HepG2 (cell line): Measurements from ENCODE around the gene ZNF652. TPM values are rescaled to one million over a fixed set of nuclear protein-coding genes. Genes with fewer than 3 reads are reported as not detected.

ENCODE experiments used
- ATAC-seq: fragments of 200-7000 bp; cut with Tn5 transposase; 3 replicates; pipeline ENCODE4 v1.9.1; 2020; ENCODE audit warnings: mild to moderate bottlenecking, moderate library complexity
- BruUV-seq: library from RNA; stranded (reverse); fragments of 400-500 nt; replicated peaks from 2 replicates; lab custom pipeline; 2021; lab: Mats Ljungman, UMichigan
- CTCF ChIA-PET: fragments of 300-600 bp; formaldehyde crosslinking; extraction: SDS; loops from one replicate; lab custom pipeline; 2021; ENCODE audit warnings: low total read pairs, inconsistent platforms, low intra/inter-chr PET ratio; lab: Yijun Ruan, JAX
- POLR2A ChIA-PET: fragments of 350-600 bp; sonication (Branson Sonifier 250); formaldehyde crosslinking; loops from one replicate; lab custom pipeline; 2020; ENCODE audit warnings: antibody characterized with exemption, inconsistent platforms; lab: Yijun Ruan, JAX
- DNase-seq: peaks from one replicate; pipeline ENCODE4 v3.0.0-alpha.2; 2015; ENCODE audit warnings: low spot score
- FAIRE-seq: peaks from 3 replicates; lab custom pipeline; 2011; peaks lifted over from hg19 to GRCh38; lab: Jason Lieb, UNC
- H2AFZ ChIP-seq: one replicate; pipeline ENCODE4 v1.6.1; 2011; ENCODE audit warnings: low read length, inconsistent platforms
- H3K27ac ChIP-seq: fragments of 300-600 bp; 3 replicates; pipeline ENCODE4 v1.8.0; 2011; ENCODE audit warnings: mixed run types, mild to moderate bottlenecking, mixed read lengths, low read length, inconsistent platforms; ENCODE audit not compliant: insufficient read depth; ENCODE audit errors: extremely low read length
- H3K27me3 ChIP-seq, 2 experiments: fragments of 200-600 bp in 1 of 2; 2 replicates in 1 of 2; 3 replicates in 1 of 2; pipeline versions ENCODE4 v1.6.0 to v1.8.0; 2011; ENCODE audit warnings: low read length in 2 of 2, mild to moderate bottlenecking in 2 of 2, moderate library complexity in 2 of 2, inconsistent platforms in 1 of 2; ENCODE audit not compliant: insufficient read depth in 2 of 2, control insufficient read depth in 1 of 2
- H3K36me3 ChIP-seq, 2 experiments: fragments of 200-600 bp in 1 of 2; replicated peaks in 1 of 2; 2 replicates in 1 of 2; 3 replicates in 1 of 2; pipeline versions ENCODE4 v1.5.1 to v1.8.0; 2011; ENCODE audit warnings: low read length in 2 of 2, inconsistent platforms in 1 of 2; ENCODE audit not compliant: insufficient read depth in 2 of 2, control insufficient read depth in 1 of 2
- H3K4me1 ChIP-seq: 2 replicates; pipeline ENCODE4 v1.5.1; 2012; ENCODE audit warnings: low read length, inconsistent platforms; ENCODE audit not compliant: insufficient read depth
- H3K4me2 ChIP-seq: 2 replicates; pipeline ENCODE4 v1.6.0; 2011; ENCODE audit warnings: low read depth, low read length, inconsistent platforms
- H3K4me3 ChIP-seq, 3 experiments: fragments of 200-600 bp in 1 of 3; sonication (generic), shearing (Covaris generic) in 1 of 3; replicated peaks in 1 of 3; 2 replicates each; pipeline ENCODE4 v1.5.1; 2011 to 2016; ENCODE audit warnings: low read length in 3 of 3, inconsistent platforms in 2 of 3, low read depth in 2 of 3, mild to moderate bottlenecking in 2 of 3, control low read depth in 1 of 3, mixed read lengths in 1 of 3; ENCODE audit not compliant: insufficient read depth in 1 of 3
- H3K79me2 ChIP-seq: one replicate; pipeline ENCODE4 v1.6.1; 2011; ENCODE audit warnings: low read length, inconsistent platforms; ENCODE audit not compliant: insufficient read depth
- H3K9ac ChIP-seq: 2 replicates; pipeline ENCODE4 v1.6.0; 2011; ENCODE audit warnings: mild to moderate bottlenecking, low read depth, low read length, inconsistent platforms; ENCODE audit not compliant: insufficient read depth
- H3K9me3 ChIP-seq: 2 replicates; pipeline ENCODE4 v1.5.1; 2012; ENCODE audit warnings: mild to moderate bottlenecking, low read length
- H4K20me1 ChIP-seq: 2 replicates; pipeline ENCODE4 v1.6.0; 2011; ENCODE audit warnings: inconsistent platforms, mild to moderate bottlenecking, low read length, moderate library complexity; ENCODE audit not compliant: insufficient read depth
- RFXAP ChIP-seq: sonication (generic); formaldehyde crosslinking; IDR thresholded peaks from 2 replicates; pipeline ENCODE4 v1.4.0; 2020; ENCODE audit warnings: missing genetic modification reagents, borderline replicate concordance
- ZNF605 ChIP-seq: sonication (generic); formaldehyde crosslinking; IDR thresholded peaks from 2 replicates; pipeline ENCODE4 v1.8.0; 2022; ENCODE audit warnings: mild to moderate bottlenecking, missing genetic modification reagents
- ZNF879 ChIP-seq: sonication (generic); formaldehyde crosslinking; IDR thresholded peaks from 2 replicates; pipeline ENCODE4 v1.8.1; 2023; ENCODE audit warnings: missing genetic modification reagents
- WGBS: methylation state at CpG from one replicate; pipeline ENCODE4 v1.1.6; 2017; ENCODE audit warnings: low lambda C conversion rate; 5-methylcytosine and 5-hydroxymethylcytosine counted together
- in situ Hi-C: cut with HindIII; loops from 2 replicates; pipeline ENCODE4 v1.10.0; 2017; ENCODE audit warnings: low pct_unique_long_range_greater_than_20kb; ENCODE audit not compliant: extremely low pct_ligation_motif_present
- intact Hi-C: fragments of 100-400 bp; cut with micrococcal nuclease; formaldehyde crosslinking; loops from one replicate; pipeline ENCODE4 v1.10.0; 2022; ENCODE audit not compliant: unreplicated experiment
- polyA plus RNA-seq, 8 experiments: library from polyadenylated mRNA; depleted of rRNA in 3 of 8; stranded (reverse) in 7 of 8; unstranded in 1 of 8; fragments of >200 nt; fragmentation: Illumina TruSeq in 4 of 8; extraction: Trizol in 4 of 8; gene quantifications; 2 replicates each; pipeline versions ENCODE4 v1.2.1 to v1.2.3, GENCODE V29; 2011 to 2016; ENCODE audit warnings: low read depth in 4 of 8, missing spikeins in 1 of 8, mixed read lengths in 1 of 8; ENCODE audit not compliant: insufficient read depth in 1 of 8
- total RNA-seq, 5 experiments: library from RNA; depleted of rRNA; stranded (reverse); fragments of >200 nt; fragmentation: Illumina TruSeq; extraction: Trizol; gene quantifications; 2 replicates each; pipeline ENCODE4 v1.2.3, GENCODE V29; 2016; ENCODE audit warnings: low read depth in 1 of 5
- TF ChIP-seq, protein P1 (sequence below): sonication (generic); formaldehyde crosslinking; IDR thresholded peaks from one replicate; pipeline ENCODE4 v1.5.1; 2020; ENCODE audit warnings: mild to moderate bottlenecking, missing genetic modification reagents; ENCODE audit errors: not compliant biosample characterization

The ZNF652 gene
- total and polyA plus RNA-seq, 2 of the 13 experiments (the other 11 are each of a cell fraction or from before 2014, with no cell fraction given): 16.2 to 30.2 TPM

DNA sequence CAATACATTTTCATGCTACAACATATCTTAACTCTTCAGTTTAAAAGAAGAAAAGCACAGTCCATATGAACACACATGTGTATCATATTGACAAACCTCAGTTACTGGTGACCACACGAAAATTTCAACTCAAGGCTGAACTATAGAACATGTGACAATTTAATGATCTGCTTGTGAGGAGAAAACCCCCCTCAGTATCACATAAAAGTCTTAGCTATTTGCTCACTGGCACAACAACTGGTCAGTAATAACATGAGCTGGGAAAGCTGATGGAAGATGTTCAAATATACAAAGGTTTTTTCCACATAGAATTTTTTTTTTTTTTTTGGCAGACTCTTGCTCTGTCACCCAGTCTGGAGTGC, 19.5 kb downstream of the ZNF652 start:
- peaks cover 3% of the 10 kb centered on the region for H4K20me1 ChIP-seq
- ATAC-seq: no peak
- no peak overlapping the region for H3K4me2 ChIP-seq

More for the DNA sequence above, 19.5 kb downstream of the ZNF652 start:
- Histone ChIP-seq H3K9me3 (no peaks in the 10 kb centered on the region), H3K36me3 (no peaks in the 10 kb centered on the region; a peak in 1 of 5 replicates), H3K27ac (no peak overlapping the region), H3K9ac (no peak overlapping the region), H3K79me2 (peaks cover 55% of the 10 kb centered on the region), H3K27me3 (no peaks in the 10 kb centered on the region), H2AFZ (no peak overlapping the region), H3K4me3 (no peak overlapping the region), H3K4me1 (no peaks in the 10 kb centered on the region)
- in situ Hi-C loops (no loop called here), intact Hi-C loops (no loop called here)
- 60% methylated on average over 1 of the region's 1 CpG for WGBS
- FAIRE-seq (no peak), DNase-seq (no peak)
- POLR2A ChIA-PET: interaction anchor here (0.7 to 0.8 kb wide), 2 partner anchors 422 to 1694 kb away, joined by 3 read pairs; no protein-coding TSS in a partner anchor
- CTCF ChIA-PET: no interaction called here
- no TSS peak for BruUV-seq
- TF ChIP-seq ZNF879 (CRISPR knock-in tag) (no peak), ZNF605 (CRISPR knock-in tag) (no peak), RFXAP (CRISPR knock-in tag) (no peak)
- TF ChIP-seq, protein P1, sequence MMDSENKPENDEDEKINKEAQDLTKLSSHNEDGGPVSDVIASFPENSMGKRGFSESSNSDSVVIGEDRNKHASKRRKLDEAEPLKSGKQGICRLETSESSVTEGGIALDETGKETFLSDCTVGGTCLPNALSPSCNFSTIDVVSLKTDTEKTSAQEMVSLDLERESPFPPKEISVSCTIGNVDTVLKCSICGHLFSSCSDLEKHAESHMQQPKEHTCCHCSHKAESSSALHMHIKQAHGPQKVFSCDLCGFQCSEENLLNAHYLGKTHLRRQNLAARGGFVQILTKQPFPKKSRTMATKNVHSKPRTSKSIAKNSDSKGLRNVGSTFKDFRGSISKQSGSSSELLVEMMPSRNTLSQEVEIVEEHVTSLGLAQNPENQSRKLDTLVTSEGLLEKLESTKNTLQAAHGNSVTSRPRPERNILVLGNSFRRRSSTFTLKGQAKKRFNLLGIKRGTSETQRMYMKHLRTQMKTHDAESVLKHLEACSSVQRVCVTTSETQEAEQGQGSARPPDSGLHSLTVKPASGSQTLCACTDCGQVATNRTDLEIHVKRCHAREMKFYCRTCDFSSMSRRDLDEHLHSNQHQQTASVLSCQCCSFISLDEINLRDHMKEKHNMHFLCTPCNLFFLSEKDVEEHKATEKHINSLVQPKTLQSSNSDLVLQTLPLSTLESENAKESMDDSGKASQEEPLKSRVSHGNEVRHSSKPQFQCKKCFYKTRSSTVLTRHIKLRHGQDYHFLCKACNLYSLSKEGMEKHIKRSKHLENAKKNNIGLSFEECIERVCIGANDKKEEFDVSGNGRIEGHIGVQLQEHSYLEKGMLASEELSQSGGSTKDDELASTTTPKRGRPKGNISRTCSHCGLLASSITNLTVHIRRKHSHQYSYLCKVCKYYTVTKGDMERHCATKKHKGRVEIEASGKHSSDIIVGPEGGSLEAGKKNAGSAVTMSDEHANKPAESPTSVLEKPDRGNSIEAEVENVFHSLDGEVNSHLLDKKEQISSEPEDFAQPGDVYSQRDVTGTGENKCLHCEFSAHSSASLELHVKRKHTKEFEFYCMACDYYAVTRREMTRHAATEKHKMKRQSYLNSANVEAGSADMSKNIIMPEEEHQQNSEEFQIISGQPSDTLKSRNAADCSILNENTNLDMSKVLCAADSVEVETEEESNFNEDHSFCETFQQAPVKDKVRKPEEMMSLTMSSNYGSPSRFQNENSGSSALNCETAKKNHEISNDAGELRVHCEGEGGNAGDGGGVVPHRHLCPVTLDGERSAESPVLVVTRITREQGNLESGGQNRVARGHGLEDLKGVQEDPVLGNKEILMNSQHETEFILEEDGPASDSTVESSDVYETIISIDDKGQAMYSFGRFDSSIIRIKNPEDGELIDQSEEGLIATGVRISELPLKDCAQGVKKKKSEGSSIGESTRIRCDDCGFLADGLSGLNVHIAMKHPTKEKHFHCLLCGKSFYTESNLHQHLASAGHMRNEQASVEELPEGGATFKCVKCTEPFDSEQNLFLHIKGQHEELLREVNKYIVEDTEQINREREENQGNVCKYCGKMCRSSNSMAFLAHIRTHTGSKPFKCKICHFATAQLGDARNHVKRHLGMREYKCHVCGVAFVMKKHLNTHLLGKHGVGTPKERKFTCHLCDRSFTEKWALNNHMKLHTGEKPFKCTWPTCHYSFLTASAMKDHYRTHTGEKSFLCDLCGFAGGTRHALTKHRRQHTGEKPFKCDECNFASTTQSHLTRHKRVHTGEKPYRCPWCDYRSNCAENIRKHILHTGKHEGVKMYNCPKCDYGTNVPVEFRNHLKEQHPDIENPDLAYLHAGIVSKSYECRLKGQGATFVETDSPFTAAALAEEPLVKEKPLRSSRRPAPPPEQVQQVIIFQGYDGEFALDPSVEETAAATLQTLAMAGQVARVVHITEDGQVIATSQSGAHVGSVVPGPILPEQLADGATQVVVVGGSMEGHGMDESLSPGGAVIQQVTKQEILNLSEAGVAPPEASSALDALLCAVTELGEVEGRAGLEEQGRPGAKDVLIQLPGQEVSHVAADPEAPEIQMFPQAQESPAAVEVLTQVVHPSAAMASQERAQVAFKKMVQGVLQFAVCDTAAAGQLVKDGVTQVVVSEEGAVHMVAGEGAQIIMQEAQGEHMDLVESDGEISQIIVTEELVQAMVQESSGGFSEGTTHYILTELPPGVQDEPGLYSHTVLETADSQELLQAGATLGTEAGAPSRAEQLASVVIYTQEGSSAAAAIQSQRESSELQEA (CRISPR knock-in tag): no peak
